ENCODE results near the gene APBB2. TPM values are rescaled to one million over a fixed set of nuclear protein-coding genes. Genes with fewer than 3 reads are reported as not detected.

The APBB2 gene
- total RNA-seq, 1 experiment from 2014 or later: 46.0 TPM

DNA sequence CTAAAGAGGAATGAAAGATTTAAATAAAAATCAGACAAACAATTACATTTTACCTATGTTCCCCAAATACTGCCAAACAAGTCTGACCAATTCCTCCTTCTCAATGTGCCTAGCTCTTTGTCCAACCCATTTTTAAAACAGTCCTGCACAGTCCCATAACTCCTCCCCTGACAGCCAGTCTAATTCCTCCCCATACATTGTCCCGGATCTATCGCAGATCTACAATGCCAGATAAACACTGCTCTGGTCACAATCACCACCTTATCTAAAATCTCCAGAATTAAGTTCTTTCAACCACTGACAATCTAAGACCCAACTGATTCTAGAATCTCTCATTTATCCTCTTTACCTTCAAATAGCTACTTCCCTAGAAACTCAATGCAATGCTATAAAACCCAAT lies 176.0 kb downstream of the APBB2 start:
- TF ChIP-seq EZH2 (IDR thresholded peaks at IDR 0.05; ENCODE audit: low read depth): no peak
- TF ChIP-seq, protein P1, sequence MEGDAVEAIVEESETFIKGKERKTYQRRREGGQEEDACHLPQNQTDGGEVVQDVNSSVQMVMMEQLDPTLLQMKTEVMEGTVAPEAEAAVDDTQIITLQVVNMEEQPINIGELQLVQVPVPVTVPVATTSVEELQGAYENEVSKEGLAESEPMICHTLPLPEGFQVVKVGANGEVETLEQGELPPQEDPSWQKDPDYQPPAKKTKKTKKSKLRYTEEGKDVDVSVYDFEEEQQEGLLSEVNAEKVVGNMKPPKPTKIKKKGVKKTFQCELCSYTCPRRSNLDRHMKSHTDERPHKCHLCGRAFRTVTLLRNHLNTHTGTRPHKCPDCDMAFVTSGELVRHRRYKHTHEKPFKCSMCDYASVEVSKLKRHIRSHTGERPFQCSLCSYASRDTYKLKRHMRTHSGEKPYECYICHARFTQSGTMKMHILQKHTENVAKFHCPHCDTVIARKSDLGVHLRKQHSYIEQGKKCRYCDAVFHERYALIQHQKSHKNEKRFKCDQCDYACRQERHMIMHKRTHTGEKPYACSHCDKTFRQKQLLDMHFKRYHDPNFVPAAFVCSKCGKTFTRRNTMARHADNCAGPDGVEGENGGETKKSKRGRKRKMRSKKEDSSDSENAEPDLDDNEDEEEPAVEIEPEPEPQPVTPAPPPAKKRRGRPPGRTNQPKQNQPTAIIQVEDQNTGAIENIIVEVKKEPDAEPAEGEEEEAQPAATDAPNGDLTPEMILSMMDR (conservative IDR thresholded peaks at IDR 0.05): no peak
- Histone ChIP-seq H3K36me3 (ENCODE audit: low read depth) (no peaks in the 10 kb centered on the region), H3K9me3 (ENCODE audit: insufficient read depth, low read depth) (no peaks in the 10 kb centered on the region; the same call in 1 of the 2 replicates), H3K9me2 (ENCODE audit: insufficient read depth) (no peaks in the 10 kb centered on the region), H3K27me3 (ENCODE audit: insufficient read depth, low read depth) (no peaks in the 10 kb centered on the region), H3K79me2 (ENCODE audit: low read depth) (no peaks in the 10 kb centered on the region), H3K4me3 (no peak overlapping the region), H3K4me2 (no peak overlapping the region), H4K20me1 (ENCODE audit: insufficient read depth) (no peaks in the 10 kb centered on the region), H2AFZ (no peak overlapping the region), H3K27ac (no peak overlapping the region), H3F3A (ENCODE audit: insufficient read depth, low read depth) (no peaks in the 10 kb centered on the region; the same call in 1 of the 2 replicates), H3K4me1 (replicated peaks; ENCODE audit: insufficient read depth) (no peaks in the 10 kb centered on the region)
- intact Hi-C loops (cut with micrococcal nuclease; ENCODE audit: unreplicated experiment): no loop called here
- BruUV-seq (replicated peaks): no TSS peak
- POLR2A ChIA-PET (ENCODE audit: unreplicated experiment): no interaction called here
- CTCF ChIA-PET: interaction anchor here (0.5 kb wide), 1 partner anchor 60 kb away, joined by 5 read pairs; no protein-coding TSS in a partner anchor
- no peak for DNase-seq

DNA sequence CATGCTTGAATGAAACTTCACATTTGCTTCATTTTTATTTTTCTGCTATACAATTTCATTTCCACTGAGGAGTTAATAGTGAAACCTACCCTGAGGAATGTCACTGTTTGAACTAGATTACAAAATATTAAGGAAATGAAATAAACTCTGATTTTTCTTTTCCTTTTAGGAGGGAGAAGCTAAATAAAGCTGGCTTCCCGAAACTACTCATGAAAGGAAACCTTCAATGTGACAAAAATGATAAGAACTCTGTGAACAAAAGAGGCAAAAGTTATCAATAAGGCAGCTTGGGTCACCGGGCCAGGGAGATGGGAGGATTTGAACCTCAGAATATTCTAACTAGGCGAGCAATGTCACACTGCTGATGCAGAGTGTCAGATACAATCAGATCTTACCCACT lies 185.2 kb downstream of the APBB2 start:
- H3K4me3 ChIP-seq: no peak overlapping the region
- no peaks in the 10 kb centered on the region for H3K9me2 ChIP-seq (ENCODE audit: insufficient read depth)
- H3F3A ChIP-seq (ENCODE audit: insufficient read depth, low read depth): no peaks in the 10 kb centered on the region; the same call in 1 of the 2 replicates
- peaks cover 15% of the 10 kb centered on the region for H3K9me3 ChIP-seq (ENCODE audit: insufficient read depth, low read depth)
- H3K4me1 ChIP-seq (replicated peaks; ENCODE audit: insufficient read depth): no peaks in the 10 kb centered on the region
- TF ChIP-seq EZH2 (IDR thresholded peaks at IDR 0.05; ENCODE audit: low read depth): no peak
- TF ChIP-seq, protein P1 (conservative IDR thresholded peaks at IDR 0.05): no peak
- POLR2A ChIA-PET (ENCODE audit: unreplicated experiment): interaction anchor here (0.6 kb wide), 1 partner anchor 131 kb away, joined by 6 read pairs; no protein-coding TSS in a partner anchor
- no peaks in the 10 kb centered on the region for H3K36me3 ChIP-seq (ENCODE audit: low read depth)
- H3K27ac ChIP-seq: 0 out of 2 replicates have a peak overlapping the region, but pooled peaks have one; percentile 11
- CTCF ChIA-PET: no interaction called here
- no peaks in the 10 kb centered on the region for H4K20me1 ChIP-seq (ENCODE audit: insufficient read depth)
- DNase-seq: no peak
- intact Hi-C loops (cut with micrococcal nuclease; ENCODE audit: unreplicated experiment): no loop called here
- H3K79me2 ChIP-seq (ENCODE audit: low read depth): no peaks in the 10 kb centered on the region
- no peak overlapping the region for H2AFZ ChIP-seq
- no TSS peak for BruUV-seq (replicated peaks)
- no peaks in the 10 kb centered on the region for H3K27me3 ChIP-seq (ENCODE audit: insufficient read depth, low read depth)
- H3K4me2 ChIP-seq: no peak overlapping the region

DNA sequence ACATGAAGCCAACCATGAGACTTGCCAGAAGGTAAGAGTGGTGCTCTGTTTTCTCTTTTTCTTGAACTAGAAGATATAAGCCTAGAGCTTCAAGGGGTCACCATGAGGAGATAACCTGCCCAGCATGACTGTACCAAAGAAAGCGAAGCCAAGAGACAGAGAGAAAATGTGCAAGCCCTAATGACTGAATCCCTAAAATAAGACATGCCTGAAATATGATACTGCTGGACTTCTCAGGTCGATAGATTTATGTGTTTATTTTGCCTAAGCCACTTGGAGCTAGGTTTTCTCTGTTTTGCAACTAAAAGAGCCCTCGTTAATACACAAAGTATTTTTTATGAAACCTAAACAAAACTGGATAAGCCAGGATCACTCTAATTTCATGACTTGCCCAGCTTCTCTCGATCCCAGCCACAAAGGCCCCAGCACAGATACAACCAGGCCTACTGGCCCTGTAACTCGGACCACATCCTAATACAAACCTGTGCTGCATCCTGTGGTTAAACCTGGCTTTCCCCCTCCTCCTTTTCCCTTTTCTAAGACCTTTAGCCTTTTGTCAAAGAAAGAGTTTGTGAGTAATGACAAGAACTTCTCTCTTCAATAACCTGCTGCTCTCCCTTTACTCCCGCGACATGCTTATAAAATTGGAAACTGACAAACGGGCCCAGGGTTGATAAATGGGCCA lies 185.8 kb downstream of the APBB2 start:
- no peak overlapping the region for H3K27ac ChIP-seq
- H3K9me2 ChIP-seq (ENCODE audit: insufficient read depth): no peaks in the 10 kb centered on the region
- H4K20me1 ChIP-seq (ENCODE audit: insufficient read depth): no peaks in the 10 kb centered on the region
- H3K27me3 ChIP-seq (ENCODE audit: insufficient read depth, low read depth): no peaks in the 10 kb centered on the region
- H3K4me1 ChIP-seq (replicated peaks; ENCODE audit: insufficient read depth): no peaks in the 10 kb centered on the region
- intact Hi-C loops (cut with micrococcal nuclease; ENCODE audit: unreplicated experiment): no loop called here
- no peak overlapping the region for H3K4me2 ChIP-seq
- H3K36me3 ChIP-seq (ENCODE audit: low read depth): no peaks in the 10 kb centered on the region
- no peaks in the 10 kb centered on the region for H3K79me2 ChIP-seq (ENCODE audit: low read depth)
- no peaks in the 10 kb centered on the region; the same call in 1 of the 2 replicates for H3F3A ChIP-seq (ENCODE audit: insufficient read depth, low read depth)
- peaks cover 21% of the 10 kb centered on the region for H3K9me3 ChIP-seq (ENCODE audit: insufficient read depth, low read depth)
- CTCF ChIA-PET: no interaction called here
- DNase-seq: no peak
- no TSS peak for BruUV-seq (replicated peaks)
- no peak overlapping the region for H2AFZ ChIP-seq
- H3K4me3 ChIP-seq: no peak overlapping the region
- POLR2A ChIA-PET (ENCODE audit: unreplicated experiment): no interaction called here
- no peak for TF ChIP-seq EZH2 (IDR thresholded peaks at IDR 0.05; ENCODE audit: low read depth)
- TF ChIP-seq, protein P1 (conservative IDR thresholded peaks at IDR 0.05): no peak
